Ascending aorta (tissue), 2 donors: ENCODE data around the gene ANKRD53. TPM values are rescaled to one million over a fixed set of nuclear protein-coding genes. Genes with fewer than 3 reads are reported as not detected.

Experiments used
- DNase-seq, 2 donors: peaks; one replicate each; pipeline ENCODE4 v3.0.0-alpha.2; 2019; ENCODE audit warnings: low spot score in 2 of 2
- H3K27ac ChIP-seq, 2 donors: fragments of 200-600 bp; sonication (generic); one replicate each; pipeline ENCODE4 v1.5.1; 2016 to 2017; ENCODE audit warnings: mild to moderate bottlenecking in 1 of 2
- H3K27me3 ChIP-seq: fragments of 200-600 bp; sonication (generic); one replicate; pipeline ENCODE4 v1.5.1; 2017
- H3K36me3 ChIP-seq, 2 donors: fragments of 200-600 bp; sonication (generic); one replicate each; pipeline ENCODE4 v1.5.1; 2016
- H3K4me1 ChIP-seq, 2 donors: fragments of 200-600 bp; sonication (generic); one replicate each; pipeline ENCODE4 v1.5.1; 2016 to 2017; ENCODE audit warnings: mild to moderate bottlenecking in 1 of 2
- H3K4me3 ChIP-seq, 2 donors: fragments of 200-600 bp; sonication (generic); one replicate each; pipeline ENCODE4 v1.5.1; 2016 to 2017; ENCODE audit warnings: mild to moderate bottlenecking in 1 of 2
- H3K9me3 ChIP-seq, 2 donors: fragments of 200-600 bp; sonication (generic); one replicate each; pipeline ENCODE4 v1.5.1; 2016
- intact Hi-C: fragments of 100-400 bp; cut with DNase I; formaldehyde crosslinking; loops from one replicate; pipeline ENCODE4 v1.15.1; 2023
- total RNA-seq: library from RNA; depleted of rRNA; stranded (reverse); fragments of >200 nt; gene quantifications from one replicate; pipeline ENCODE4 v1.1.0, GENCODE V29; 2016
- TF ChIP-seq, protein P1 (sequence below), 3 experiments: fragments of 200-600 bp in 2 of 3; fragments of 450-650 bp in 1 of 3; sonication (generic) in 2 of 3; IDR thresholded peaks; one replicate each; pipeline ENCODE4 v1.5.1; 2016 to 2019; ENCODE audit warnings: antibody characterized with exemption in 3 of 3, mild to moderate bottlenecking in 1 of 3, moderate library complexity in 1 of 3

Gene ANKRD53
- total RNA-seq, 1 donor from 2014 or later, result 1.4 TPM

DNA sequence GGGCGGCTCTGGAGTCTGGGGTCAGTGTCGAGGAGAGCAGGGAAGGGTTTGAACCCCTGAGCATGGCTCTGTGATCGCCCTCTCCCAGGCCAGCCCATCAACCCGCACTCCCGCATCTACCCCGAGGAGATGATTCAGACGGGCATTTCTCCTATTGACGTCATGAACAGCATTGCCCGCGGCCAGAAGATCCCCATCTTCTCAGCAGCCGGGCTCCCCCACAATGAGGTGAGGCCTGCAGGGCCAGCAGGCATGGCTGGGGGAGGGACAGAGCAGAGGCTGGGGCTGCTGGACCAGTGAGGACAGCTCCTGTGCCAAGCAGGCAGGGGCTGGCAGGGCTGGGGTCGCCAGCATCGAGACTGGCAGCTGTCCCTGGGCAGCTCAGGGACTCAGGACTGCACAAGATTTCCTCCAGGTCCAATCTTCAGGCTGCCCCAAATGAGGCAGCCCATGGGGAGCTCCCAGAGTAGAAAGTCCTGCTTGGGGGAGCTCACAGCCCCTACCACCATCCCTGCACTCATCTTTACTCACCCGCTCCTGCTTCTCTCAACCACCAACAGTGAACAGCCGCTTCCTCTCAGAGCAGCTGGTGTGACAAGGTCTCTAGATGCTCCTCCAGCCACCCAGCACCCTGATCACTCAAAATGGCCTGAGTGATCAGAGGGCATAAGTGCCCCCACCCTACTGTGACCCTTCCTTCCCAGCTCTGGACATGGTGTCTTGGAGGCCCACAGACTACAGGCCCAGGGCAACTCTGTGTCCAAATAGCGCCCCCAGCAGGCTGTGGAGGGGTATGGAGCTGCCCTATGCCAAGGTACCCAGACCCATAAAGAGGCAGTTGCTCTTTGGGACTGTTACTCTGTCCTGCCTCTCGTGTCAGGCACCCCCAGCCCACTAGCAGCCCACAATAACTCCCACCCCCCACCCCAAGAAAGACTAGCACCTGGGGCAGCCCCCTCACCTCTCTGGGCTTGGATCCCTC is 18.3 kb upstream of the ANKRD53 start:
- intact Hi-C loops, result no loop called here
- no peaks in the 10 kb centered on the region for H3K27me3 ChIP-seq

DNA sequence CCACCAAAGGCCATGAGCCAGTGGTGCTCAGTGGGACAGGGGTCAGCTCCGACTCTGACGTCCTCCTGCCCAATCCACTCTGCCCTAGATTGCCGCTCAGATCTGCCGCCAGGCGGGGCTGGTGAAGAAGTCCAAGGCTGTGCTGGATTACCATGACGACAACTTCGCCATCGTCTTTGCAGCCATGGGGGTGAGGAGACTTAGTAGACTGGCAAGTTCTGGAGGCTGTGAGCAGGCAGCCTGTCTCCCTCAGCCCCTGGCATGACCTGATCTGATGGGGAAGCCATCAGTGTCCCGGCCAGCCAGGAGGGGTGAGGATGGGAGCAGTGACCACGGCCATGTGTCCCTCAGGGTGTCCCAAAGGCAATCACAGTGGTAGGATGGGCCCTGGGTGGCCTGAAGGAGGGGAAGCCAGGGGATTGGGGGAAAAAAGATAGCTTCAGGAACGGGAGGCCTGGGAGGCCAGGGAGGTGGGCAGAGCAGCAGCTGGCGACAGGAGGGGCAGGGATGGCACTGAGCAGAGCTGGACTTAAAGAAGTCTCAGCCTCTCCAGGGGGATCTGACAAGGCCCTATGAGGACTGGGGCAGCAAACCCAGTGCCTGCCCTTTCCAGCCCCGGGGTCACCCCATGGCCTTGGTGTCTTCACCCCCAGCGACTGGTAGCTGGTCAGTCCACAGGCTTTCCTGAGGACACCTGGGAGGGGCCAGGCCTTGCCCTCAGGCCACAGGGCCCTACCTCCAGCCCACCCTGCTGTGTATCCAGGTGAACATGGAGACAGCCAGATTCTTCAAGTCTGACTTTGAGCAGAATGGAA is 17.4 kb upstream of the ANKRD53 start:
- H3K4me3 ChIP-seq, result no peak overlapping the region
- H3K9me3 ChIP-seq, result no peaks in the 10 kb centered on the region
- intact Hi-C loops, result no loop called here
- H3K27ac ChIP-seq, result no peak overlapping the region
- H3K27me3 ChIP-seq, result no peaks in the 10 kb centered on the region
- H3K4me1 ChIP-seq, result peaks cover 0 to 4% of the 10 kb centered on the region in 2 donors
- H3K36me3 ChIP-seq, result no peaks in the 10 kb centered on the region
- DNase-seq, result peak in 1 of 2 donors; percentile 49
- TF ChIP-seq, protein P1, sequence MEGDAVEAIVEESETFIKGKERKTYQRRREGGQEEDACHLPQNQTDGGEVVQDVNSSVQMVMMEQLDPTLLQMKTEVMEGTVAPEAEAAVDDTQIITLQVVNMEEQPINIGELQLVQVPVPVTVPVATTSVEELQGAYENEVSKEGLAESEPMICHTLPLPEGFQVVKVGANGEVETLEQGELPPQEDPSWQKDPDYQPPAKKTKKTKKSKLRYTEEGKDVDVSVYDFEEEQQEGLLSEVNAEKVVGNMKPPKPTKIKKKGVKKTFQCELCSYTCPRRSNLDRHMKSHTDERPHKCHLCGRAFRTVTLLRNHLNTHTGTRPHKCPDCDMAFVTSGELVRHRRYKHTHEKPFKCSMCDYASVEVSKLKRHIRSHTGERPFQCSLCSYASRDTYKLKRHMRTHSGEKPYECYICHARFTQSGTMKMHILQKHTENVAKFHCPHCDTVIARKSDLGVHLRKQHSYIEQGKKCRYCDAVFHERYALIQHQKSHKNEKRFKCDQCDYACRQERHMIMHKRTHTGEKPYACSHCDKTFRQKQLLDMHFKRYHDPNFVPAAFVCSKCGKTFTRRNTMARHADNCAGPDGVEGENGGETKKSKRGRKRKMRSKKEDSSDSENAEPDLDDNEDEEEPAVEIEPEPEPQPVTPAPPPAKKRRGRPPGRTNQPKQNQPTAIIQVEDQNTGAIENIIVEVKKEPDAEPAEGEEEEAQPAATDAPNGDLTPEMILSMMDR (IDR thresholded peaks at IDR 0.05), result no peak

More for the DNA sequence above, 18.3 kb upstream of the ANKRD53 start:
- DNase-seq, result peak in 1 of 2 donors; percentile 24
- Histone ChIP-seq H3K27ac (no peak overlapping the region), H3K4me3 (no peak overlapping the region), H3K4me1 (peaks cover 0 to 3% of the 10 kb centered on the region in 2 donors), H3K36me3 (no peaks in the 10 kb centered on the region), H3K9me3 (no peaks in the 10 kb centered on the region)
- TF ChIP-seq, protein P1 (IDR thresholded peaks at IDR 0.05), result no peak

DNA sequence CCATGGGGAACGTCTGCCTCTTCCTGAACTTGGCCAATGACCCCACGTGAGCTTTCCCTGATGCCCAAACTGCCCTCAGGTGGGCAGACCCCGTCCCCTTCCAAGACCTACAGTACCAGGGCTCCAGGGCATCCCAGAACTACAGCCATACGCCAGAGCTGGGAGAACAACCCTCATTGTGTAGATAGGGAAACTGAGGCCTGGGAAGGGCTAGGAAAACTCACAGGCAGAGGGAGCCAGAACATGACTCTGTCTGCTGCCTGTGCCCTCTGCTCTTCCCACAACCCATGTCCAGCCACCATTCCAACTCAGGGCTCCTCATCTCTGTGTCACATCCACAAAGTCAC is 16.8 kb upstream of the ANKRD53 start:
- Histone ChIP-seq H3K4me3 (no peak overlapping the region), H3K4me1 (peaks cover 0 to 4% of the 10 kb centered on the region in 2 donors), H3K9me3 (no peaks in the 10 kb centered on the region), H3K36me3 (no peaks in the 10 kb centered on the region), H3K27me3 (no peaks in the 10 kb centered on the region), H3K27ac (no peak overlapping the region)
- DNase-seq, result no peak
- TF ChIP-seq, protein P1 (IDR thresholded peaks at IDR 0.05), result no peak
- intact Hi-C loops, result no loop called here

DNA sequence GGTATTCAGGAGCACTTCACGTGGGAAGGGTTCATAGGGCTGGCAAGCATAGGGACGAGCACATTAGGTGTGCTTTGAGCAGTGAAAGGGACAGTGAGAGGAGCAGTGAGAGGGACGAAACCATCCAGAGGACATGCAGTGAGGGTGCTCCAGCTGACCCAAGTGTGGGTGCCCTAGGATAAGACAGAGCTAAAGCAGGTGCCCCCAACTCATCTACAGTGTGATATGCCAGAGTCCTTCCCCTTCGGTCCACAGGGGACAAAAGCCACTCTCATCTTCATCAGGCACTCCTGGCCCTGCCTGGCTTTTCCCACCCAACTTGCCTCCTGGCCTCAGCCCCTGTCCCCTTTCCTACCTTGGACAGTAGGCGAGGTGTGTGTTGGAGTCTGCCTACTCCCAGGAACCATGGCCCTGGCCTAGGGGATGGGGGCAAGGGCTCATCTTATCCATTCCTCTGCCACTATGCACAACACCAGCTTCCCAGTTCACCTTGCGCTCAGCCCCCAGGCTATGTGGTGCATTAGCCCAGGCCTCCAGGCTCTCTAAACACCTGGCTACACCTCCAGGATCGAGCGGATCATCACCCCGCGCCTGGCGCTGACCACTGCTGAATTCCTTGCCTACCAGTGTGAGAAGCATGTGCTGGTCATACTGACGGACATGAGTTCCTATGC is 16.1 kb upstream of the ANKRD53 start:
- intact Hi-C loops, result no loop called here
- Histone ChIP-seq H3K9me3 (no peaks in the 10 kb centered on the region), H3K4me1 (peaks cover 0 to 4% of the 10 kb centered on the region in 2 donors), H3K27ac (no peak overlapping the region), H3K36me3 (no peaks in the 10 kb centered on the region), H3K4me3 (no peak overlapping the region), H3K27me3 (no peaks in the 10 kb centered on the region)
- peak in 1 of 2 donors; percentile 50 for DNase-seq
- TF ChIP-seq, protein P1 (IDR thresholded peaks at IDR 0.05), result no peak
